DMS153 treated with DMSO at 0.1 percent for 48 hours (cell line): ENCODE measurements around the gene ASMT.
"Not testable (repeated sequence)": the region's sequence is repeated elsewhere in the genome, so short reads cannot be mapped to it uniquely, and the experiment has no call there.

Experiments used
- DNase-seq: peaks from one replicate; lab custom pipeline; 2025; ENCODE audit not compliant: unreplicated experiment; lab: John Stamatoyannopoulos, UW

Gene ASMT

GRCh38 chrX:1614927-1615326 is at the start of gene ASMT:
ASMT (plus strand) TSS chrX:1615059; CDS start chrX:1615200, 141 bp downstream.
- DNase-seq = no peak

GRCh38 chrX:1574181-1574580 is 40.7 kb upstream of the ASMT start:
- DNase-seq = not testable (repeated sequence)

GRCh38 chrX:1576201-1576992 is 38.5 kb upstream of the ASMT start:
- DNase-seq = no peak

- DNase-seq = no peak
Observed at GRCh38 chrX:1577845-1578244, 37.0 kb upstream of the ASMT start.

- DNase-seq = no peak
Observed at GRCh38 chrX:1578511-1579173, 36.2 kb upstream of the ASMT start.

- DNase-seq = no peak
Observed at GRCh38 chrX:1581132-1581531, 33.7 kb upstream of the ASMT start.

- DNase-seq = no peak
Observed at GRCh38 chrX:1582686-1583437, 32.0 kb upstream of the ASMT start.

- DNase-seq = no peak
Observed at GRCh38 chrX:1584237-1585011, 30.4 kb upstream of the ASMT start.

- no peak for DNase-seq
Observed at GRCh38 chrX:1587161-1587560, 27.7 kb upstream of the ASMT start.

- no peak for DNase-seq
Observed at GRCh38 chrX:1589356-1590130, 25.3 kb upstream of the ASMT start.

- peak; percentile 50 for DNase-seq
Observed at GRCh38 chrX:1591102-1591862, 23.6 kb upstream of the ASMT start, which contains the start of gene AKAP17A. AKAP17A (plus strand) TSS chrX:1591604; CDS start chrX:1593463, 1,859 bp downstream.

- no peak for DNase-seq
Observed at GRCh38 chrX:1591863-1592469, 22.9 kb upstream of the ASMT start.

- no peak for DNase-seq
Observed at GRCh38 chrX:1592470-1593142, 22.3 kb upstream of the ASMT start.

- no peak for DNase-seq
Observed at GRCh38 chrX:1593286-1594271, 21.3 kb upstream of the ASMT start.

GRCh38 chrX:1595711-1596060 is 19.2 kb upstream of the ASMT start:
- no peak for DNase-seq

- no peak for DNase-seq
Observed at GRCh38 chrX:1596676-1597344, 18.0 kb upstream of the ASMT start.
